ENCODE results near the gene CRIM1. TPM values are rescaled to one million over a fixed set of nuclear protein-coding genes. Genes with fewer than 3 reads are reported as not detected.

The CRIM1 gene
- total and polyA plus RNA-seq, 2 of the 8 experiments (the other 6 are each of a cell fraction or from before 2014, with no cell fraction given): 9.4 to 28.4 TPM

DNA sequence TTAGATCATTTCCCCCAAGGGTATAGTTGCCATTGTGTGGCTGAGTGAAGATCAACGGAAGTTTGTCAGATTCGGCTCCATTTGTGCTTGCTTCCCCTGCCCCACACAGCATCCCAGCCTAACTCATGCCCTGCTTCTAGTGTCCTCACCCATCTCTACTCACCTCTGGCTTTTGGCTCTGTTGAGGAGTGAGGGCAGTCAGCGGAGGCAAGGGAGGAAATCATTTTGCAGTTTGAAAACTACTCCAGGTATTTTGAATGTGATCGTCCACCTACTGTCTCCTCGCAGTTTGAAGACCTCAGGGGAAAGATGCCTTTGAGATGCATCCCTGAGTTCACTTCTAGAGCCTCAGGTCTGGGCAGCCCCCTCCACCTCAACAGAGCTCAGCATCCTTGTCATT lies 126.1 kb downstream of the CRIM1 start:
- Histone ChIP-seq H3K79me2 (ENCODE audit: control insufficient read depth in 1 of 2, insufficient read depth in 2 of 2, low read length in 2 of 2) (no peaks in the 10 kb centered on the region), H4K91ac (replicated peaks; ENCODE audit: insufficient read length, low read length) (no peak overlapping the region), H3K23me2 (ENCODE audit: low read depth, low read length) (no peaks in the 10 kb centered on the region), H3K36me3 (ENCODE audit: control insufficient read depth in 2 of 4, insufficient read depth in 4 of 4, low read length in 3 of 4) (peaks cover 3 to 45% (median 32%) of the 10 kb centered on the region in 4 experiments), H4K8ac (ENCODE audit: extremely low read depth, insufficient read depth, low read length) (no peak overlapping the region), H3K18ac (ENCODE audit: extremely low read depth, low read length) (no peak overlapping the region), H3K9ac (replicated peaks in 1 of 4; ENCODE audit: extremely low read depth in 1 of 4, low read depth in 3 of 4, low read length in 3 of 4) (no peak overlapping the region), H3K79me1 (ENCODE audit: low read depth, low read length) (no peaks in the 10 kb centered on the region; the same call in 1 of the 2 replicates), H2AFZ (ENCODE audit: low read length) (no peak overlapping the region), H4K20me1 (replicated peaks in 1 of 2; ENCODE audit: control insufficient read depth in 1 of 2, insufficient read depth in 2 of 2, low read length in 2 of 2) (peaks cover 0 to 2% of the 10 kb centered on the region in 2 experiments), H3K14ac (ENCODE audit: insufficient read length) (no peak overlapping the region), H3K23ac (ENCODE audit: insufficient read length) (no peak overlapping the region), H3K27me3 (replicated peaks in 1 of 4; ENCODE audit: control insufficient read depth in 3 of 4, extremely low read depth in 1 of 4, insufficient read depth in 3 of 4, low read length in 3 of 4) (no peaks in the 10 kb centered on the region), H3K4me3 (ENCODE audit: extremely low read depth in 1 of 4, insufficient read depth in 2 of 4, low read depth in 3 of 4, low read length in 4 of 4) (no peak overlapping the region), H4K5ac (ENCODE audit: insufficient read length, low read depth, low read length) (no peak overlapping the region), H2BK20ac (ENCODE audit: low read length) (no peak overlapping the region), H3K27ac (ENCODE audit: low read depth, low read length) (no peak overlapping the region), H3K4ac (replicated peaks; ENCODE audit: insufficient read length, low read depth, low read length) (no peak overlapping the region), H2BK12ac (ENCODE audit: low read depth, low read length) (no peak overlapping the region), H3K56ac (replicated peaks; ENCODE audit: insufficient read length, low read depth, low read length) (no peak overlapping the region), H3K4me1 (replicated peaks in 1 of 4; ENCODE audit: control insufficient read depth in 3 of 4, insufficient read depth in 4 of 4, low read length in 3 of 4) (peaks cover 0 to 8% (median 2%) of the 10 kb centered on the region in 4 experiments; a peak in 3 of 7 replicates), H2BK5ac (ENCODE audit: low read depth, low read length) (no peak overlapping the region), H2BK120ac (replicated peaks; ENCODE audit: low read depth, low read length) (no peak overlapping the region), H3K9me3 (ENCODE audit: insufficient read depth in 2 of 2, low read depth in 1 of 2, low read length in 1 of 2) (no peaks in the 10 kb centered on the region), H2BK15ac (ENCODE audit: low read length) (no peak overlapping the region), H2AK5ac (ENCODE audit: low read depth, low read length) (no peak overlapping the region), H3K4me2 (ENCODE audit: insufficient read depth in 1 of 2, low read depth in 2 of 2, low read length in 2 of 2) (no peak overlapping the region)
- FAIRE-seq (no peak), DNase-seq (ENCODE audit: low read depth in 1 of 2, low spot score in 2 of 2) (no peak)
- ChIA-PET POLR2A (ENCODE audit: partially characterized antibody) (interaction anchor here (1.2 to 1.4 kb wide), 2 partner anchors 9 to 20 kb away, joined by 3 to 4 read pairs; no protein-coding TSS in a partner anchor), CTCF (ENCODE audit: partially characterized antibody) (no interaction called here)
- 94% methylated on average over 5 of the region's 5 CpGs; no CpG with 5 or more reads in 1 of the 2 experiments for WGBS, 2 experiments (ENCODE audit: extremely low coverage in 1 of 2, insufficient coverage in 1 of 2, insufficient read length in 1 of 2, insufficient replicate concordance in 2 of 2, low coverage in 1 of 2, low lambda C conversion rate in 2 of 2, missing lambda C conversion rate in 1 of 2)
- TF ChIP-seq EZH2 (IDR thresholded peaks at IDR 0.05; ENCODE audit: low read depth, low read length, severe bottlenecking) (no peak), RXRA (IDR thresholded peaks at IDR 0.05; ENCODE audit: insufficient read depth, low read depth, low read length) (no peak), MAFK (IDR thresholded peaks at IDR 0.05; ENCODE audit: low read depth, low read length) (no peak), CEBPB (IDR thresholded peaks at IDR 0.05; ENCODE audit: low read depth, low read length) (no peak), SIN3A (conservative IDR thresholded peaks at IDR 0.05 in 1 of 2, IDR thresholded peaks at IDR 0.05 in 1 of 2; ENCODE audit: low read depth in 1 of 2, low read length in 2 of 2) (no peak), GTF2F1 (IDR thresholded peaks at IDR 0.05; ENCODE audit: borderline replicate concordance, low read depth, low read length) (no peak), SP1 (IDR thresholded peaks at IDR 0.05; ENCODE audit: low read depth, low read length) (no peak)
- TF ChIP-seq, protein P1, sequence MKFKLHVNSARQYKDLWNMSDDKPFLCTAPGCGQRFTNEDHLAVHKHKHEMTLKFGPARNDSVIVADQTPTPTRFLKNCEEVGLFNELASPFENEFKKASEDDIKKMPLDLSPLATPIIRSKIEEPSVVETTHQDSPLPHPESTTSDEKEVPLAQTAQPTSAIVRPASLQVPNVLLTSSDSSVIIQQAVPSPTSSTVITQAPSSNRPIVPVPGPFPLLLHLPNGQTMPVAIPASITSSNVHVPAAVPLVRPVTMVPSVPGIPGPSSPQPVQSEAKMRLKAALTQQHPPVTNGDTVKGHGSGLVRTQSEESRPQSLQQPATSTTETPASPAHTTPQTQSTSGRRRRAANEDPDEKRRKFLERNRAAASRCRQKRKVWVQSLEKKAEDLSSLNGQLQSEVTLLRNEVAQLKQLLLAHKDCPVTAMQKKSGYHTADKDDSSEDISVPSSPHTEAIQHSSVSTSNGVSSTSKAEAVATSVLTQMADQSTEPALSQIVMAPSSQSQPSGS (IDR thresholded peaks at IDR 0.05; ENCODE audit: low read length): no peak
- TF ChIP-seq, protein P2, sequence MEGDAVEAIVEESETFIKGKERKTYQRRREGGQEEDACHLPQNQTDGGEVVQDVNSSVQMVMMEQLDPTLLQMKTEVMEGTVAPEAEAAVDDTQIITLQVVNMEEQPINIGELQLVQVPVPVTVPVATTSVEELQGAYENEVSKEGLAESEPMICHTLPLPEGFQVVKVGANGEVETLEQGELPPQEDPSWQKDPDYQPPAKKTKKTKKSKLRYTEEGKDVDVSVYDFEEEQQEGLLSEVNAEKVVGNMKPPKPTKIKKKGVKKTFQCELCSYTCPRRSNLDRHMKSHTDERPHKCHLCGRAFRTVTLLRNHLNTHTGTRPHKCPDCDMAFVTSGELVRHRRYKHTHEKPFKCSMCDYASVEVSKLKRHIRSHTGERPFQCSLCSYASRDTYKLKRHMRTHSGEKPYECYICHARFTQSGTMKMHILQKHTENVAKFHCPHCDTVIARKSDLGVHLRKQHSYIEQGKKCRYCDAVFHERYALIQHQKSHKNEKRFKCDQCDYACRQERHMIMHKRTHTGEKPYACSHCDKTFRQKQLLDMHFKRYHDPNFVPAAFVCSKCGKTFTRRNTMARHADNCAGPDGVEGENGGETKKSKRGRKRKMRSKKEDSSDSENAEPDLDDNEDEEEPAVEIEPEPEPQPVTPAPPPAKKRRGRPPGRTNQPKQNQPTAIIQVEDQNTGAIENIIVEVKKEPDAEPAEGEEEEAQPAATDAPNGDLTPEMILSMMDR (IDR thresholded peaks at IDR 0.05; ENCODE audit: control extremely low read depth in 1 of 3, insufficient read depth in 1 of 3, low read depth in 1 of 3, low read length in 3 of 3): no peak
